A549 treated with AZD9567 at 1 μM for 4 hours (cell line): ENCODE measurements around the gene GSKIP. TPM values are rescaled to one million over a fixed set of nuclear protein-coding genes. Genes with fewer than 3 reads are reported as not detected.

Experiments
- total RNA-seq: library from RNA; stranded (reverse); fragments of 200-300 nt; extraction: Qiagen RNA extraction; gene quantifications from 5 replicates; pipeline ENCODE4 v1.2.3, GENCODE V29; 2022; ENCODE audit not compliant: insufficient read depth

The GSKIP gene
- 22.5 to 38.9 TPM (median 28.1 TPM) in 5 replicates for total RNA-seq

GRCh38 chr14:96362965-96363750 is at the start of gene GSKIP, which contains the start of gene ATG2B:
TSS of gene GSKIP (plus strand) at chr14:96363526. CDS start at chr14:96382248, 18,722 bp downstream.
TSS of gene ATG2B (minus strand) at chr14:96363341. CDS start at chr14:96362976, 365 bp downstream.

Other genes starting within 250 kb of the GSKIP start
- gene BDKRB2, start 158.7 kb upstream of the GSKIP start, total RNA-seq, result 0.76 to 0.94 TPM (median 0.88 TPM) in 5 replicates
- gene BDKRB1, start 107.3 kb upstream of the GSKIP start, total RNA-seq, result 0.36 to 0.40 TPM (median 0.38 TPM) in 4 of 5 replicates, not detected in the other
- 6.9 to 8.5 TPM (median 8.0 TPM) in 5 replicates for gene ATG2B, start 185 bp upstream of the GSKIP start, total RNA-seq
- gene AK7, start 28.6 kb downstream of the GSKIP start, total RNA-seq, result 1.1 to 2.5 TPM (median 2.3 TPM) in 5 replicates
- gene PAPOLA, start 138.9 kb downstream of the GSKIP start, total RNA-seq, result 76.3 to 87.4 TPM (median 86.2 TPM) in 5 replicates